Activated CD8-positive, alpha-beta memory T cell treated with anti-CD3 and anti-CD28 coated beads, Interleukin-2, amount 50 U/mL, for 48 hours (primary cell): Measurements from ENCODE around the gene INMT.

ENCODE experiments used
- DNase-seq: peaks from one replicate; pipeline ENCODE4 v3.0.0-alpha.2; 2020

INMT gene

GRCh38 chr7:30728591-30729100 lies 23.3 kb upstream of the INMT start:
- no peak for DNase-seq

- no peak for DNase-seq
Observed at GRCh38 chr7:30729642-30730041, 22.3 kb upstream of the INMT start.

- no peak for DNase-seq
Observed at GRCh38 chr7:30730097-30730496, 21.8 kb upstream of the INMT start.

- DNase-seq: no peak
Observed at GRCh38 chr7:30730996-30731395, 20.9 kb upstream of the INMT start.

- DNase-seq: no peak
Observed at GRCh38 chr7:30731581-30731980, 20.4 kb upstream of the INMT start.

GRCh38 chr7:30732606-30733005 lies 19.3 kb upstream of the INMT start:
- DNase-seq: no peak

GRCh38 chr7:30733216-30733615 lies 18.7 kb upstream of the INMT start:
- DNase-seq: no peak

- DNase-seq: no peak
Observed at GRCh38 chr7:30733691-30734090, 18.2 kb upstream of the INMT start.

GRCh38 chr7:30734497-30734896 lies 17.4 kb upstream of the INMT start:
- no peak for DNase-seq

- no peak for DNase-seq
Observed at GRCh38 chr7:30735631-30736030, 16.3 kb upstream of the INMT start.

- DNase-seq: no peak
Observed at GRCh38 chr7:30736291-30736690, 15.6 kb upstream of the INMT start.

GRCh38 chr7:30738026-30738915 lies 13.7 kb upstream of the INMT start:
- DNase-seq: no peak

GRCh38 chr7:30739691-30740090 lies 12.2 kb upstream of the INMT start:
- DNase-seq: no peak

- DNase-seq: peak; percentile 92
Observed at GRCh38 chr7:30740417-30741181, 11.3 kb upstream of the INMT start.

GRCh38 chr7:30741289-30741688 lies 10.6 kb upstream of the INMT start:
- no peak for DNase-seq

GRCh38 chr7:30743371-30744074 lies 8.4 kb upstream of the INMT start:
- no peak for DNase-seq

- DNase-seq: no peak
Observed at GRCh38 chr7:30744075-30744417, 7.9 kb upstream of the INMT start.

- DNase-seq: no peak
Observed at GRCh38 chr7:30745261-30745941, 6.5 kb upstream of the INMT start.

- no peak for DNase-seq
Observed at GRCh38 chr7:30750010-30750409, 1.9 kb upstream of the INMT start.

GRCh38 chr7:30750683-30751650 lies 968 bp upstream of the INMT start:
- no peak for DNase-seq

GRCh38 chr7:30752484-30752883 lies 549 bp downstream of the INMT start:
- DNase-seq: no peak

- DNase-seq: no peak
Observed at GRCh38 chr7:30752979-30753378, 1.0 kb downstream of the INMT start.
